K562 (cell line): Measurements from ENCODE around the gene KLHL6. TPM values are rescaled to one million over a fixed set of nuclear protein-coding genes. Genes with fewer than 3 reads are reported as not detected.

Experiments
- BRD4 ChIP-seq: fragments of 200-600 bp; sonication (generic); IDR thresholded peaks from 2 replicates; pipeline ENCODE4 v1.6.1; 2017; ENCODE audit warnings: inconsistent platforms
- CGGBP1 ChIP-seq: fragments of 250-450 bp; sonication (Bioruptor Pico); IDR thresholded peaks from 2 replicates; pipeline ENCODE4 v1.9.0; 2021; ENCODE audit warnings: mild to moderate bottlenecking
- EP300 ChIP-seq: IDR thresholded peaks from 2 replicates; pipeline ENCODE4 v1.6.1; 2012; ENCODE audit warnings: low read length, improper control_type of control experiment
- FOXO4 ChIP-seq: fragments of 450-650 bp; formaldehyde crosslinking; IDR thresholded peaks from 2 replicates; pipeline ENCODE4 v1.4.0; 2020; ENCODE audit warnings: mild to moderate bottlenecking, moderate library complexity
- HOMEZ ChIP-seq: fragments of 250-450 bp; sonication (Bioruptor Pico); IDR thresholded peaks from 2 replicates; pipeline ENCODE4 v1.4.0; 2020; ENCODE audit warnings: mild to moderate bottlenecking, moderate library complexity
- KLF13 ChIP-seq: fragments of 450-650 bp; IDR thresholded peaks from 2 replicates; pipeline ENCODE4 v1.6.1; 2016; ENCODE audit warnings: missing genetic modification characterization, low read depth, mild to moderate bottlenecking, missing compliant biosample characterization, moderate library complexity, borderline replicate concordance
- MXD1 ChIP-seq: fragments of 250-450 bp; sonication (Bioruptor Pico); IDR thresholded peaks from 2 replicates; pipeline ENCODE4 v1.8.0; 2021; ENCODE audit warnings: borderline replicate concordance, mild to moderate bottlenecking, moderate library complexity; ENCODE audit not compliant: poor library complexity, severe bottlenecking
- NELFE ChIP-seq: IDR thresholded peaks from 2 replicates; pipeline ENCODE4 v1.6.1; 2011; ENCODE audit warnings: mild to moderate bottlenecking; ENCODE audit not compliant: insufficient read depth, insufficient read length
- PHB ChIP-seq: fragments of 250-450 bp; sonication (Bioruptor Pico); IDR thresholded peaks from 2 replicates; pipeline ENCODE4 v1.5.0; 2021
- POLR2AphosphoS5 ChIP-seq: IDR thresholded peaks from 2 replicates; pipeline ENCODE4 v1.6.1; 2011; ENCODE audit warnings: mild to moderate bottlenecking, low read depth, low read length, moderate library complexity; ENCODE audit not compliant: control insufficient read depth, insufficient read depth
- SMAD2 ChIP-seq: fragments of 150-350 bp; IDR thresholded peaks from 2 replicates; pipeline ENCODE4 v1.6.1; 2014; ENCODE audit warnings: low read depth, mild to moderate bottlenecking, low read length
- THAP7 ChIP-seq: fragments of 250-450 bp; sonication (Bioruptor Pico); IDR thresholded peaks from 2 replicates; pipeline ENCODE4 v1.5.0; 2021
- ZC3H4 ChIP-seq: sonication (generic); formaldehyde crosslinking; IDR thresholded peaks from 2 replicates; pipeline ENCODE4 v1.9.0; 2021; ENCODE audit warnings: missing genetic modification reagents, borderline replicate concordance
- ZFP91 ChIP-seq: sonication (generic); formaldehyde crosslinking; IDR thresholded peaks from 2 replicates; pipeline ENCODE4 v1.8.0; 2022; ENCODE audit warnings: mild to moderate bottlenecking, missing genetic modification reagents
- ZFPM2 ChIP-seq: fragments of 250-450 bp; sonication (Bioruptor Pico); IDR thresholded peaks from 2 replicates; pipeline ENCODE4 v1.5.1; 2022; ENCODE audit warnings: mild to moderate bottlenecking
- ZKSCAN3 ChIP-seq: fragments of 250-450 bp; sonication (Bioruptor Pico); IDR thresholded peaks from 2 replicates; pipeline ENCODE4 v1.4.0; 2020
- ZNF449 ChIP-seq: fragments of 250-450 bp; sonication (Bioruptor Pico); IDR thresholded peaks from 2 replicates; pipeline ENCODE4 v1.8.0; 2022; ENCODE audit warnings: moderate library complexity, mild to moderate bottlenecking, inconsistent platforms
- ZNF699 ChIP-seq: fragments of 250-450 bp; sonication (Bioruptor Pico); IDR thresholded peaks from 2 replicates; pipeline ENCODE4 v1.8.0; 2021; ENCODE audit warnings: mild to moderate bottlenecking, moderate library complexity; ENCODE audit not compliant: insufficient replicate concordance
- ZNF717 ChIP-seq: fragments of 250-450 bp; sonication (Bioruptor Pico); IDR thresholded peaks from 2 replicates; pipeline ENCODE4 v1.5.0; 2021
- ZNF79 ChIP-seq: fragments of 250-450 bp; sonication (Bioruptor Pico); IDR thresholded peaks from 2 replicates; pipeline ENCODE4 v1.4.0; 2020; ENCODE audit warnings: low read depth, mild to moderate bottlenecking, moderate library complexity
- polyA plus RNA-seq, 8 experiments: library from polyadenylated mRNA; depleted of rRNA in 4 of 8; stranded (reverse) in 5 of 8; unstranded in 3 of 8; fragments of >200 nt; fragmentation: Nextera tagmentation in 2 of 8; fragmentation: Illumina TruSeq in 1 of 8; extraction: Ambion mirVana in 2 of 8; extraction: Trizol in 1 of 8; gene quantifications; 2 replicates each; pipeline versions ENCODE4 v1.2.1 to v1.2.3, GENCODE V29; 2011 to 2014; ENCODE audit warnings: inconsistent platforms in 1 of 8, missing spikeins in 1 of 8
- total RNA-seq, 7 experiments: library from RNA; depleted of rRNA in 6 of 7; stranded (reverse); fragments of >200 nt in 6 of 7; fragmentation: Illumina TruSeq in 2 of 7; extraction: Trizol in 2 of 7; gene quantifications; 2 replicates each; pipeline versions ENCODE4 v1.2.1 to v1.2.3, GENCODE V29; 2011 to 2021; ENCODE audit warnings: low replicate concordance in 1 of 7

KLHL6 gene
- total and polyA plus RNA-seq, 9 of the 15 experiments (the other 6 are each of a cell fraction or from before 2014, with no cell fraction given) = 0.18 to 2.1 (median 1.4) TPM

- TF ChIP-seq PHB (CRISPR knock-in tag) = no peak
- no peak for TF ChIP-seq CGGBP1
- TF ChIP-seq ZNF699 (CRISPR knock-in tag) = no peak
- TF ChIP-seq ZKSCAN3 (CRISPR knock-in tag) = no peak
- TF ChIP-seq EP300 = peak; percentile 40; the same call in 1 of the 2 replicates
- no peak for TF ChIP-seq ZC3H4 (CRISPR knock-in tag)
- TF ChIP-seq ZFP91 = no peak
- no peak for TF ChIP-seq ZNF449 (CRISPR knock-in tag)
- no peak for TF ChIP-seq BRD4
- TF ChIP-seq ZNF79 (CRISPR knock-in tag) = no peak
- no peak for TF ChIP-seq FOXO4 (CRISPR knock-in tag)
- TF ChIP-seq THAP7 (CRISPR knock-in tag) = no peak
- TF ChIP-seq KLF13 (tag) = no peak
- no peak for TF ChIP-seq NELFE
- no peak for TF ChIP-seq HOMEZ (CRISPR knock-in tag)
- TF ChIP-seq ZNF717 (CRISPR knock-in tag) = no peak
- TF ChIP-seq MXD1 (CRISPR knock-in tag) = no peak
- no peak for TF ChIP-seq POLR2AphosphoS5
- TF ChIP-seq ZFPM2 (CRISPR knock-in tag) = no peak
- no peak for TF ChIP-seq SMAD2
Measured at GRCh38 chr3:183532620-183533411, 22.7 kb downstream of the KLHL6 start (continued).
